HL-60 (cell line): ENCODE data around the gene NKIRAS2.

Experiments used
- DNase-seq, 2 experiments: peaks; one replicate each; pipeline ENCODE4 v3.0.0-alpha.2; 2010 to 2020; ENCODE audit warnings: low read depth in 1 of 2, low spot score in 1 of 2
- H3K27ac ChIP-seq: fragments of 250-450 bp; sonication (Bioruptor Pico); replicated peaks from 2 replicates; pipeline ENCODE4 v1.5.1; 2020; ENCODE audit warnings: mild to moderate bottlenecking, moderate library complexity
- H3K27me3 ChIP-seq: fragments of 250-450 bp; sonication (Bioruptor Pico); 2 replicates; pipeline ENCODE4 v1.5.1; 2021; ENCODE audit warnings: mild to moderate bottlenecking, moderate library complexity; ENCODE audit not compliant: insufficient read depth, poor library complexity, severe bottlenecking
- H3K4me3 ChIP-seq: replicated peaks from 2 replicates; pipeline ENCODE4 v1.5.1; 2011; ENCODE audit warnings: mild to moderate bottlenecking, control low read depth, low read length; ENCODE audit not compliant: insufficient read depth
- GABPA ChIP-seq: IDR thresholded peaks from 2 replicates; pipeline ENCODE4 v1.6.1; 2012; ENCODE audit warnings: low read depth
- POLR2AphosphoS5 ChIP-seq: IDR thresholded peaks from 2 replicates; pipeline ENCODE4 v1.6.1; 2012; ENCODE audit warnings: low read depth
- SPI1 ChIP-seq: IDR thresholded peaks from 2 replicates; pipeline ENCODE4 v1.6.1; 2012; ENCODE audit warnings: low read depth, mild to moderate bottlenecking, borderline replicate concordance
- TF ChIP-seq, protein P1 (sequence below): IDR thresholded peaks from one replicate; pipeline ENCODE4 v1.5.1; 2011; ENCODE audit warnings: low read length, control low read depth, inconsistent platforms; ENCODE audit not compliant: insufficient read depth
- TF ChIP-seq, protein P2 (sequence below): IDR thresholded peaks from 2 replicates; pipeline ENCODE4 v1.6.1; 2012; ENCODE audit warnings: low read depth; ENCODE audit not compliant: insufficient replicate concordance

Gene NKIRAS2

DNA sequence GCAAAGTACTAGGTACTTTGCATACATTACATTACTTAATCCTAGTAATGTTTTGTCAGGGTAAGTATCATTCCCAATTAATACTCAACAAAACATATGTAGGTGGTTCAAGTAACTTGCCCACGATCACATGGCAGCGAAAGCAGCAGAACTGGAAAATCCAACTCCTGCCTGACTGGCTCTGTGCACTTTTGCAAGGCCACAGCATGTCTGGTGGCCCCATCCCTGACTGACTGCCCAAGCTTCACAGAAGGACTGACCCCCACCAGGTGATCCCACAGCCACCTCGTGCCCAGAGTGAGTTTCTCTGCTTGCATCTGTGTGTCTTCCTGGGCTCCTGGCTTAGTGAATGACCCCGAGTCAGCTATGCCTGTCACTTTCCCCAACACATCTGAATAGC is 41.9 kb upstream of the NKIRAS2 start:
- H3K4me3 ChIP-seq: no peak overlapping the region
- TF ChIP-seq, protein P1, sequence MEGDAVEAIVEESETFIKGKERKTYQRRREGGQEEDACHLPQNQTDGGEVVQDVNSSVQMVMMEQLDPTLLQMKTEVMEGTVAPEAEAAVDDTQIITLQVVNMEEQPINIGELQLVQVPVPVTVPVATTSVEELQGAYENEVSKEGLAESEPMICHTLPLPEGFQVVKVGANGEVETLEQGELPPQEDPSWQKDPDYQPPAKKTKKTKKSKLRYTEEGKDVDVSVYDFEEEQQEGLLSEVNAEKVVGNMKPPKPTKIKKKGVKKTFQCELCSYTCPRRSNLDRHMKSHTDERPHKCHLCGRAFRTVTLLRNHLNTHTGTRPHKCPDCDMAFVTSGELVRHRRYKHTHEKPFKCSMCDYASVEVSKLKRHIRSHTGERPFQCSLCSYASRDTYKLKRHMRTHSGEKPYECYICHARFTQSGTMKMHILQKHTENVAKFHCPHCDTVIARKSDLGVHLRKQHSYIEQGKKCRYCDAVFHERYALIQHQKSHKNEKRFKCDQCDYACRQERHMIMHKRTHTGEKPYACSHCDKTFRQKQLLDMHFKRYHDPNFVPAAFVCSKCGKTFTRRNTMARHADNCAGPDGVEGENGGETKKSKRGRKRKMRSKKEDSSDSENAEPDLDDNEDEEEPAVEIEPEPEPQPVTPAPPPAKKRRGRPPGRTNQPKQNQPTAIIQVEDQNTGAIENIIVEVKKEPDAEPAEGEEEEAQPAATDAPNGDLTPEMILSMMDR: no peak
- TF ChIP-seq, protein P2, sequence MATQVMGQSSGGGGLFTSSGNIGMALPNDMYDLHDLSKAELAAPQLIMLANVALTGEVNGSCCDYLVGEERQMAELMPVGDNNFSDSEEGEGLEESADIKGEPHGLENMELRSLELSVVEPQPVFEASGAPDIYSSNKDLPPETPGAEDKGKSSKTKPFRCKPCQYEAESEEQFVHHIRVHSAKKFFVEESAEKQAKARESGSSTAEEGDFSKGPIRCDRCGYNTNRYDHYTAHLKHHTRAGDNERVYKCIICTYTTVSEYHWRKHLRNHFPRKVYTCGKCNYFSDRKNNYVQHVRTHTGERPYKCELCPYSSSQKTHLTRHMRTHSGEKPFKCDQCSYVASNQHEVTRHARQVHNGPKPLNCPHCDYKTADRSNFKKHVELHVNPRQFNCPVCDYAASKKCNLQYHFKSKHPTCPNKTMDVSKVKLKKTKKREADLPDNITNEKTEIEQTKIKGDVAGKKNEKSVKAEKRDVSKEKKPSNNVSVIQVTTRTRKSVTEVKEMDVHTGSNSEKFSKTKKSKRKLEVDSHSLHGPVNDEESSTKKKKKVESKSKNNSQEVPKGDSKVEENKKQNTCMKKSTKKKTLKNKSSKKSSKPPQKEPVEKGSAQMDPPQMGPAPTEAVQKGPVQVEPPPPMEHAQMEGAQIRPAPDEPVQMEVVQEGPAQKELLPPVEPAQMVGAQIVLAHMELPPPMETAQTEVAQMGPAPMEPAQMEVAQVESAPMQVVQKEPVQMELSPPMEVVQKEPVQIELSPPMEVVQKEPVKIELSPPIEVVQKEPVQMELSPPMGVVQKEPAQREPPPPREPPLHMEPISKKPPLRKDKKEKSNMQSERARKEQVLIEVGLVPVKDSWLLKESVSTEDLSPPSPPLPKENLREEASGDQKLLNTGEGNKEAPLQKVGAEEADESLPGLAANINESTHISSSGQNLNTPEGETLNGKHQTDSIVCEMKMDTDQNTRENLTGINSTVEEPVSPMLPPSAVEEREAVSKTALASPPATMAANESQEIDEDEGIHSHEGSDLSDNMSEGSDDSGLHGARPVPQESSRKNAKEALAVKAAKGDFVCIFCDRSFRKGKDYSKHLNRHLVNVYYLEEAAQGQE: no peak
- no peak for TF ChIP-seq GABPA
- no peak for TF ChIP-seq SPI1
- no peak for TF ChIP-seq POLR2AphosphoS5
- no peaks in the 10 kb centered on the region for H3K27me3 ChIP-seq
- no peak overlapping the region for H3K27ac ChIP-seq
- no peak for DNase-seq

DNA sequence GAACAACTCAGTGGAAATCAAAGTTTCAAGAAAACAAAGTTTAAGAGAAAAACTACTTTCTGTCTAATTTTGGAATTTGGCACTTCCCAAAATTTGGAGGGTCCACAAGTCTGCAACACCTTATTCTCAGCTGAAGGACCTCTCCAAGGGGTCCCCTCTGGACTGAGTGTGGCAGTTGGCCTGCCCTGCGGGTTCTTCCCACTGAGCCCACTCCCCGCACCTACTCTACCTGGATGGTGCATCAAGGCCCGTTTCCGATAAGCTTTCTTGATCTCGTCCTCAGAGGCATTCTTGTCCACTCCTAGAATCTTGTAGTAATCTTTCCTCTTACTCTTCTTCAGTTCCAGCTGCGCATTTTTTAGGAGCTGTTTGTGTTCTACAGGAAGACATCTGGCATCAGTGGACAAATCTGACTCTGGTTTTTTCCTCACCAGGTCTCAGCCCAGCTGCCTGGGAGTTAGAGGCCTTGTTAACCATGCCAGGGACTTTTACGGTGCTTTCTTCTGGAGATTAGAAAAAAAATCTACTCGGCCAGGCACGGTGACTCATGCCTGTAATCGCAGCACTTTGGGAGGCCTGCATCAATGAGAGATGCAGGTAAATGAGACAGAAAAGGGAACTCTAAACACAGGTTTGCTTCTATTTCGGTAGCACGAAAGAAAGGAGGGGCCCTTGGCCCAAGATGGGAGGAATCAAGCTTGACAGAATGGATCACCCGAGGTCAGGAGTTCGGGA is 37.7 kb upstream of the NKIRAS2 start:
- no peaks in the 10 kb centered on the region for H3K27me3 ChIP-seq
- no peak overlapping the region for H3K4me3 ChIP-seq
- no peak overlapping the region for H3K27ac ChIP-seq
- TF ChIP-seq POLR2AphosphoS5 (no peak), GABPA (no peak), SPI1 (no peak)
- TF ChIP-seq, protein P1: no peak
- TF ChIP-seq, protein P2: no peak
- DNase-seq: no peak

DNA sequence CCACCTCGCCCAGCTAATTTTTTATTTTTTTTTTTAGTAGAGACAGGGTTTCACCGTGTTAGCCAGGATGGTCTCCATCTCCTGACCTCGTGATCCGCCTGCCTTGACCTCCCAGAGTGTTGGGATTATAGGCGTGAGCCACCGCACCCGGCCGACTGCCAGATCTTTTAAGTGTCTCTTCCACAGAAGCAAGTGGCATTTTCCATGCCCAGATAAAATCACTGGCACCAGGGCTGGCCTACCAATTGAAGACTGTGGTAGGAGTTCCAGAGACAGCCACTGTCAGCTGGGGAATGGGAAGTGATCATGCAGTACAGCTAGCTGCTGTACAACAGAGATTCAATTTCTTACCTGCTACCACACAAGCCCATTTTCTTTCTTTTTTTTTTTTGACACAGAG is 35.4 kb upstream of the NKIRAS2 start:
- Histone ChIP-seq H3K4me3 (no peak overlapping the region), H3K27me3 (no peaks in the 10 kb centered on the region), H3K27ac (no peak overlapping the region)
- TF ChIP-seq, protein P2: no peak
- TF ChIP-seq, protein P1: no peak
- TF ChIP-seq SPI1: no peak
- DNase-seq: no peak
